Epithelial cell of esophagus (primary cell): ENCODE results near the gene ASIC5.
A peak's percentile ranks its signal among the peaks of the same experiment; 100 is the strongest.
"Not testable (repeated sequence)": the region's sequence is repeated elsewhere in the genome, so short reads cannot be mapped to it uniquely, and the experiment has no call there.

Experiments
- DNase-seq: peaks from one replicate; pipeline ENCODE4 v3.0.0; 2010; ENCODE audit warnings: low read depth
- H3K4me3 ChIP-seq: 2 replicates; pipeline ENCODE4 v1.5.1; 2011; ENCODE audit warnings: mild to moderate bottlenecking, low read length, control low read depth
- CTCF ChIP-seq: IDR thresholded peaks from 2 replicates; pipeline ENCODE4 v1.5.1; 2011; ENCODE audit warnings: low read depth, mild to moderate bottlenecking, low read length, control low read depth, inconsistent platforms; ENCODE audit not compliant: insufficient read depth; ENCODE audit errors: missing control alignments

ASIC5 gene

GRCh38 chr4:155807021-155807420, 59.1 kb downstream of the ASIC5 start:
- no peak overlapping the region for H3K4me3 ChIP-seq
- DNase-seq: no peak
- no peak for TF ChIP-seq CTCF

- peak; percentile 12 for DNase-seq
- no peak for TF ChIP-seq CTCF
- no peak overlapping the region for H3K4me3 ChIP-seq
Measured at GRCh38 chr4:155805016-155805415, 61.1 kb downstream of the ASIC5 start.

- no peak overlapping the region for H3K4me3 ChIP-seq
- DNase-seq: no peak
- TF ChIP-seq CTCF: no peak
Measured at GRCh38 chr4:155802190-155802959, 63.7 kb downstream of the ASIC5 start.

GRCh38 chr4:155800685-155801343, 65.3 kb downstream of the ASIC5 start:
- H3K4me3 ChIP-seq: no peak overlapping the region
- DNase-seq: no peak
- no peak for TF ChIP-seq CTCF

GRCh38 chr4:155799794-155800123, 66.3 kb downstream of the ASIC5 start:
- H3K4me3 ChIP-seq: no peak overlapping the region
- no peak for DNase-seq
- no peak for TF ChIP-seq CTCF

- H3K4me3 ChIP-seq: no peak overlapping the region
- no peak for TF ChIP-seq CTCF
Measured at GRCh38 chr4:155799116-155799793, 66.8 kb downstream of the ASIC5 start.

GRCh38 chr4:155797581-155797980, 68.5 kb downstream of the ASIC5 start:
- H3K4me3 ChIP-seq, DNase-seq: not testable (repeated sequence)

More at GRCh38 chr4:155799116-155799793, 66.8 kb downstream of the ASIC5 start:
- DNase-seq: no peak
